ENCODE measurements around the gene ELOVL6.
"Not testable (repeated sequence)": the region's sequence is repeated elsewhere in the genome, so short reads cannot be mapped to it uniquely, and the experiment has no call there.

The ELOVL6 gene

GRCh38 chr4:110071466-110071865 is 126.9 kb downstream of the ELOVL6 start:
- DNase-seq: no peak

- no peak for DNase-seq
These were observed 130.2 kb downstream of the ELOVL6 start for GRCh38 chr4:110068248-110068647.

GRCh38 chr4:110064934-110065333 is 133.5 kb downstream of the ELOVL6 start:
- no peak for DNase-seq

- no peak for DNase-seq
These were observed 134.1 kb downstream of the ELOVL6 start for GRCh38 chr4:110064295-110064694.

GRCh38 chr4:110062166-110062565 is 136.2 kb downstream of the ELOVL6 start:
- no peak for DNase-seq

GRCh38 chr4:110061076-110061475 is 137.3 kb downstream of the ELOVL6 start:
- DNase-seq: no peak

- no peak for DNase-seq
These were observed 138.7 kb downstream of the ELOVL6 start for GRCh38 chr4:110059556-110060191.

GRCh38 chr4:110058677-110059076 is 139.7 kb downstream of the ELOVL6 start:
- DNase-seq: no peak

GRCh38 chr4:110055158-110055768 is 143.2 kb downstream of the ELOVL6 start:
- no peak for DNase-seq

GRCh38 chr4:110049951-110050925 is 148.2 kb downstream of the ELOVL6 start:
- no peak for DNase-seq

- no peak for DNase-seq
These were observed 151.8 kb downstream of the ELOVL6 start for GRCh38 chr4:110046588-110047049.

- DNase-seq: no peak
These were observed 155.6 kb downstream of the ELOVL6 start for GRCh38 chr4:110042545-110043517.

GRCh38 chr4:110041735-110042134 is 156.7 kb downstream of the ELOVL6 start:
- DNase-seq: no peak

- not testable (repeated sequence) for DNase-seq
These were observed 159.3 kb downstream of the ELOVL6 start for GRCh38 chr4:110039164-110039563.

GRCh38 chr4:110034026-110034393 is 164.4 kb downstream of the ELOVL6 start:
- no peak for DNase-seq

GRCh38 chr4:110033355-110034025 is 164.9 kb downstream of the ELOVL6 start:
- DNase-seq: no peak

- no peak for DNase-seq
These were observed 165.8 kb downstream of the ELOVL6 start for GRCh38 chr4:110032603-110033002.

GRCh38 chr4:110025718-110026117 is 172.7 kb downstream of the ELOVL6 start:
- DNase-seq: no peak

- no peak for DNase-seq
These were observed 173.4 kb downstream of the ELOVL6 start for GRCh38 chr4:110025056-110025455.

- no peak for DNase-seq
These were observed 176.0 kb downstream of the ELOVL6 start for GRCh38 chr4:110022457-110022856.

- no peak for DNase-seq
These were observed 177.6 kb downstream of the ELOVL6 start for GRCh38 chr4:110020646-110021443.

Measured in DMS153 (cell line).